ENCODE results near the gene AGTRAP.

AGTRAP gene

GRCh38 chr1:11706292-11706691 lies 29.6 kb upstream of the AGTRAP start:
- no peak for DNase-seq (ENCODE audit: low read depth)

GRCh38 chr1:11707621-11708276 lies 28.2 kb upstream of the AGTRAP start:
- no peak for DNase-seq (ENCODE audit: low read depth)

GRCh38 chr1:11708554-11709350 lies 27.2 kb upstream of the AGTRAP start:
- no peak for DNase-seq (ENCODE audit: low read depth)

- no peak for DNase-seq (ENCODE audit: low read depth)
Observed at GRCh38 chr1:11711490-11711889, 24.4 kb upstream of the AGTRAP start.

- DNase-seq (ENCODE audit: low read depth): no peak
Observed at GRCh38 chr1:11712285-11712684, 23.7 kb upstream of the AGTRAP start.

GRCh38 chr1:11713095-11713494 lies 22.8 kb upstream of the AGTRAP start:
- no peak for DNase-seq (ENCODE audit: low read depth)

GRCh38 chr1:11714831-11715575 lies 20.9 kb upstream of the AGTRAP start:
- no peak for DNase-seq (ENCODE audit: low read depth)

- peak; percentile 77 for DNase-seq (ENCODE audit: low read depth)
Observed at GRCh38 chr1:11719313-11720032, 16.5 kb upstream of the AGTRAP start.

- no peak for DNase-seq (ENCODE audit: low read depth)
Observed at GRCh38 chr1:11720033-11720376, 15.9 kb upstream of the AGTRAP start.

GRCh38 chr1:11720525-11720924 lies 15.4 kb upstream of the AGTRAP start:
- no peak for DNase-seq (ENCODE audit: low read depth)

- no peak for DNase-seq (ENCODE audit: low read depth)
Observed at GRCh38 chr1:11721311-11721710, 14.6 kb upstream of the AGTRAP start.

- no peak for DNase-seq (ENCODE audit: low read depth)
Observed at GRCh38 chr1:11722538-11722937, 13.4 kb upstream of the AGTRAP start.

GRCh38 chr1:11725616-11726015 lies 10.3 kb upstream of the AGTRAP start:
- DNase-seq (ENCODE audit: low read depth): no peak

- DNase-seq (ENCODE audit: low read depth): no peak
Observed at GRCh38 chr1:11727119-11727518, 8.8 kb upstream of the AGTRAP start.

- DNase-seq (ENCODE audit: low read depth): no peak
Observed at GRCh38 chr1:11728126-11728806, 7.7 kb upstream of the AGTRAP start.

- DNase-seq (ENCODE audit: low read depth): no peak
Observed at GRCh38 chr1:11729155-11729497, 6.8 kb upstream of the AGTRAP start.

GRCh38 chr1:11729498-11730428 lies 6.2 kb upstream of the AGTRAP start:
- DNase-seq (ENCODE audit: low read depth): no peak

GRCh38 chr1:11730429-11730891 lies 5.5 kb upstream of the AGTRAP start:
- DNase-seq (ENCODE audit: low read depth): no peak

GRCh38 chr1:11731691-11732283 lies 4.1 kb upstream of the AGTRAP start:
- no peak for DNase-seq (ENCODE audit: low read depth)

- DNase-seq (ENCODE audit: low read depth): no peak
Observed at GRCh38 chr1:11733306-11733705, 2.6 kb upstream of the AGTRAP start.

Measured in stimulated activated CD8-positive, alpha-beta memory T cell treated with anti-CD3 and anti-CD28 coated beads, Interleukin-4, amount 100 ng/mL, for 24 hours (primary cell).